Choroid plexus epithelial cell (primary cell): ENCODE results near the gene FLT1.
A peak's percentile ranks its signal among the peaks of the same experiment; 100 is the strongest.

Experiments
- DNase-seq: peaks from one replicate; pipeline ENCODE4 v3.0.0-alpha.2; 2010; ENCODE audit warnings: low read depth
- H3K4me3 ChIP-seq: 2 replicates; pipeline ENCODE4 v1.5.1; 2011; ENCODE audit warnings: low read depth, mild to moderate bottlenecking, control low read depth, low read length, moderate library complexity
- CTCF ChIP-seq: conservative IDR thresholded peaks from 2 replicates; pipeline ENCODE4 v1.5.1; 2011; ENCODE audit warnings: low read depth, mild to moderate bottlenecking, control low read depth, inconsistent platforms, low read length, moderate library complexity

The FLT1 gene

DNA sequence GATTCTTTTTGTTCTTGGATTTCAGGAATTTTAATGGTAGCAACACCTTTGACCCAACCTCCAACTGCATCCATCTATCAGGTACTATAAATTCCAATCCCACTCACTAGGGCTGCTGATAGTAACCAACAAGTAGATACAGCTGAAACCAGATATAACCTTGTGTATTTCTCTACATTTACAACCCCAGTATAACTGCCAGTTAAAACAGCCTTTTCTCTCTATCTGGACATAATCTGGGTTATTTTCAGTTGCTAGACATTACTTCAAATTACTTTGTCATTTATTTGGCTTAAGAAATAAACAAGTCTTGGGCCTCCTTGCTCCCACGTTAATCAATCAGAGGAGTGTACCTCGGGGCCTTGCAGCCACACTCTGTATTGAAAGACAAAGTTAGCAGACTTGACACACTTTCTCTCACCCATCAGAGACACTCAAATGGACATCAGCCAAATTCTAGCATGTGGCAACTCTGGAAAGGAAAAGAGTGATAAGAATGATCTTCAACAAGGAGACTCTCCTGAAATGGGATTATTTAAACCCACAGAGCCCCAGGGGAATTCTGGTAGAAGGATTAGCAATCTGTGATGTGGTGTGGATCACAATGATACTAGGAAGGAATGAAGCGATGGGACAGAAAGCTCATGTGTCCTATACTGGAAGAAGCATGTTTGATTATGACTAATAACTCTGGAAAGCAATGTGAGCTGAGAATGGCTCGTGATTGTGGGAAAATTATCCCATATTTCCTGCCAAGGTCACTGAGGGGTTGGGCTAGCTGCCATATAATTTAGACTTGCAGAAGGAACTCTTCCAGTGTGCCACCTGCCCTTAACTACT is 157.5 kb downstream of the FLT1 start:
- TF ChIP-seq CTCF = no peak
- peak; percentile 59 for DNase-seq
- H3K4me3 ChIP-seq = no peak overlapping the region

GRCh38 chr13:28336193-28336657 is 158.7 kb downstream of the FLT1 start:
- no peak for TF ChIP-seq CTCF
- no peak for DNase-seq

DNA sequence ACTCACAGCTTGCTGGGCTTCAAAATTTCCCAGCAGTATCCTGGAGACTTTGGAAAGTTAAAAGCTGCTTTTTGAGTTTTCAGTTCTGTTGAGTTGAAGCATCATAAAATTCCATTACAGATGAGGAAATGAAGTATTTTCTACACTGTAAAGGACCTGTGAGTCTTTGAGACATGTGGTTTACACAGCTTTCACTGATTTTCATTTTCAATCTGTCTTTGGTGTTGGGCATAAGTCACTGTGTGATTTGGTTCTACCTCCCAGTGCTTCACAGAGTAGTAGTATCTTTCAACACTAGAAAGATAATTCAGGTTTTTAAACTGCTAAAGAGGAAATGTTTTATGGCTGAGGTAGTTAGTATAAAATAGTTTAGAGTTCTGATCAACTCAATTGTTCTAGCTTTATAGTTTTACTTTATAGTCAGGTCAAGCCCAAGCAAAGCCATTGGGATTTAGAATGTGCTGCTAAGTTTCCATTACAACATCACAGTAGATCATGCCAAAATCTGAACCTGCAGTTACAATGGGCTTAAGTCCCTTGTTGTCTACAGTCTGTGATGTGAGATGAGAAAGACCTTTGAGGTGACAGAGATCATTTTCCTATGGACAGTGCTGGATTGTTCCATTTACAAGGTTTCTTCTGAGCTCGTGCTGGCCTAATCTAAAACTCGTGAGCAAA is 161.6 kb downstream of the FLT1 start:
- no peak for TF ChIP-seq CTCF
- no peak overlapping the region for H3K4me3 ChIP-seq
- DNase-seq = no peak

More at GRCh38 chr13:28336193-28336657, 158.7 kb downstream of the FLT1 start:
- H3K4me3 ChIP-seq = no peak overlapping the region

DNA sequence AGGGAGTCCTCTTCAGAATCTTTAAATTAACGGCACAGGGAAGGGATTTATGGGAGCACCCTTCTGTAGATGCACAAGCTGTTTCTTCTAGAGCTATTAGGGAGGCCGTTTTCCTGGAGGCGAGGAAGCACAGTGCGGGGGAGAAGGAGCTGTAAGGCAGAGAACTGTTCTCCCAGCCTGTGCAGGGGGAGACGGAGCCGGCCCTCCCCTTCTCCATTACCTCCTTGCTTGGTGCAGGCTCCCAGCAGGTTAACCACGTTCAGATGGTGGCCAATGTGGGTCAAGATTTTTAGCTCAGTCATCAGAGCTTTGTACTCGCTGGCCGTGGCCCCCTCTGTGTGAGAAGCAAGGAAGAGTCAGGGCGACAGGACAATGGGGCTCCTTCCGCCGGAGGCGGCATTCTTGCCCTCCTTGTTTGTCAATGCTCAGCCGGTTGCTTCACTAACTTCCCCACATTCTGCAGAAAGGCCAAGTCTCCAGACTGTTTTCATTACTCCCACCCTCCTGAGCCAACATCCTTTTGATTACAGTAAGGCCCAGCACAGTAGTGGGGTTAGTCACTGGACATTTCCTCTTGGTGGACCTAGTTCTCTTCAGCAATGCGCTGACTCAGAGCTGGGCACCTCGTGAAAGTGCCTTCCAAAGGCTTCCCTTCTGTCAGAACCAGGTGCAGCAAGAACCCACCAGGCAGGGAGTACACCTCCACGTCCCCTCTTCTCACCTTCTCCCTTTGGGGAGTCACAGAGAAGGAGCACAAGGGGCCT is 165.4 kb downstream of the FLT1 start:
- TF ChIP-seq CTCF = no peak
- DNase-seq = peak; percentile 91
- H3K4me3 ChIP-seq = peak overlapping the region; percentile 13

DNA sequence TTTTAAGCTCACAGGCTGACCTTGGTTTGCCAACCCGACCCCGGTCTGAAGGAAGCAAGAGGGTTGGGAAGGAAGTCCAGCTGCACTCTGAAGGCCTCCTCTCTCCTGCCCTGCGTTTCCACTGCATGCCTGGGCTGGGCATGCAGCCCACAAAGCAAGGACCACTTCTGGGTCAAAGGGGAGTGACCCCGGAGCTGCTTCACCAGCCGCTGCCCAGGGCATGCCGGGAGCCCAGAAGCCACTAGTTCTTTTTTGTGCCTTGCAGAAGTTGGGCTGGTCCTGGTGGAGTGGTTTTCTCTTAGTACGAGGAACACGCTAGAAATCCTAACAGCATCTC is 166.7 kb downstream of the FLT1 start:
- no peak for DNase-seq
- H3K4me3 ChIP-seq = no peak overlapping the region
- TF ChIP-seq CTCF = no peak

DNA sequence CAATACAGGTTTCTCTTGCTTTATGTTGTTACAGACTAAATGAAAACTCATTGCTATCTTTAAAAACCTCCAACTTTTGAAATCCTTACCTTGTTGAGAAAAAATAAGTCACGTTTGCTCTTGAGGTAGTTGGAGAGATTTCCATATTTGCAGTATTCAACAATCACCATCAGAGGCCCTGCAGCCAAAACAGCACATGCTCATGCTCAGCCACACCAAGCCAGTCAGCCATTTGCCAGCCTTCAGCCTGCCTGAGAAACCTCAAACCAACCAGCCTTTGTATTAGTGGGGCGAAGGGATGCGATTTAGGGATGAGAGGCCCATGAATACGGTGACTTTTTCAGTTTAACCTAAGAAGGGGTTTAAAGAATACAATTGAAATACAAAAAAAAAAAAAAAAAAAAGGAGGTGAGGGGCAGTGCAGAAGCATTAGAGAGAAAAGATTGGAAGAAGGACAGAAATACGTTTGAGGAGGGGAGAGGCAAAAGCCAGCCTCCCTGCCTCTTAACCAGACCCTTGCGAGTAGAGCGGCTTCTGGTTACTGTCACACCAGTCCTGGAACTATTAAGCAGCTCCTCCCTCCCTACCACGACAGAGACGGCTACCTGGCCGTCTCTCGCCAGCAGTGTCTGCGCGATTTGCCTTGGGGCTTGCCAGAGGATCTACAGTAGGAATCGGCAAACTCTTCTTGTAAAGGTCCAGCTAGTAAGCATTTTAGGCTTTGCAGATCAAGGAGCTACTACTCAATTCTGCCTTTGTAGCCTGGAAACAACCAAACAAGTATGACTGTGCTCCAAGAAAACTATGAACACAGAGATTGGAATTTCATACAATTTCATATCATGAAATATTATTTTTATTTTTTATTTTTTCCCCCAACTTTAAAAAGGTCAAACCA is 167.3 kb downstream of the FLT1 start:
- DNase-seq = peak; percentile 41
- no peak overlapping the region for H3K4me3 ChIP-seq
- no peak for TF ChIP-seq CTCF
